HCT116 (cell line): ENCODE measurements around the gene CASP12. TPM values are rescaled to one million over a fixed set of nuclear protein-coding genes. Genes with fewer than 3 reads are reported as not detected.

Experiments used
- ATAC-seq: fragments of 200-7000 bp; cut with Tn5 transposase; 2 replicates; pipeline ENCODE4 v1.9.1; 2020; ENCODE audit warnings: mild to moderate bottlenecking, moderate library complexity
- BruUV-seq: library from RNA; stranded (reverse); fragments of 400-500 nt; replicated peaks from 2 replicates; lab custom pipeline; 2021; lab: Mats Ljungman, UMichigan
- CTCF ChIA-PET: fragments of 300-600 bp; sonication (Branson Sonifier 250); formaldehyde crosslinking; loops from one replicate; lab custom pipeline; 2021; ENCODE audit warnings: antibody characterized with exemption; lab: Charles Lee
- POLR2A ChIA-PET: fragments of 300-600, 350-600 bp; sonication (Branson Sonifier 250); formaldehyde crosslinking; loops from one replicate; lab custom pipeline; 2021; ENCODE audit warnings: antibody characterized with exemption; lab: Charles Lee
- RAD21 ChIA-PET, 2 experiments: fragments of 300-600 bp; sonication (Branson Sonifier 250); formaldehyde crosslinking; loops; one replicate each; lab custom pipeline; 2023; ENCODE audit warnings: low total read pairs in 2 of 2; ENCODE audit not compliant: uncharacterized antibody in 2 of 2, unreplicated experiment in 2 of 2, low non-redundant PET in 1 of 2; lab: Charles Lee
- DNase-seq: peaks from one replicate; pipeline ENCODE4 v3.0.0-alpha.2; 2010; ENCODE audit warnings: low read depth, low spot score
- H2AFZ ChIP-seq: fragments of 200-600 bp; shearing (Covaris generic), sonication (generic); 2 replicates; pipeline ENCODE4 v1.6.1; 2017; ENCODE audit warnings: low read depth, mixed run types, mixed read lengths, antibody characterized with exemption, low read length; ENCODE audit not compliant: poor library complexity, severe bottlenecking
- H3K27ac ChIP-seq: 2 replicates; pipeline ENCODE4 v1.5.1; 2012; ENCODE audit warnings: low read depth, low read length
- H3K27me3 ChIP-seq: fragments of 200-600 bp; sonication (generic); 2 replicates; pipeline ENCODE4 v1.6.1; 2016; ENCODE audit warnings: mixed run types, low read length, mixed read lengths; ENCODE audit not compliant: insufficient read depth
- H3K36me3 ChIP-seq, 2 experiments: fragments of 200-500 bp in 1 of 2; fragments of 200-600 bp in 1 of 2; sonication (Bioruptor generic) in 1 of 2; sonication (generic) in 1 of 2; 2 replicates each; pipeline versions ENCODE4 v1.5.1 to v1.6.1; 2014 to 2016; ENCODE audit warnings: low read length in 2 of 2, inconsistent platforms in 1 of 2, mixed read lengths in 1 of 2, mixed run types in 1 of 2; ENCODE audit not compliant: insufficient read depth in 2 of 2, control insufficient read depth in 1 of 2
- H3K4me1 ChIP-seq, 2 experiments: fragments of 200-600 bp in 1 of 2; sonication (generic) in 1 of 2; 2 replicates each; pipeline versions ENCODE4 v1.5.1 to v1.6.1; 2012 to 2017; ENCODE audit warnings: low read length in 2 of 2, inconsistent platforms in 1 of 2, mild to moderate bottlenecking in 1 of 2, mixed read lengths in 1 of 2, mixed run types in 1 of 2, moderate library complexity in 1 of 2; ENCODE audit not compliant: insufficient read depth in 2 of 2, control insufficient read depth in 1 of 2
- H3K4me2 ChIP-seq: fragments of 200-600 bp; sonication (generic); 2 replicates; pipeline ENCODE4 v1.6.1; 2017; ENCODE audit warnings: mixed run types, low read length, mixed read lengths
- H3K4me3 ChIP-seq, 2 experiments: fragments of 200-600 bp in 1 of 2; sonication (generic) in 1 of 2; replicated peaks in 1 of 2; 2 replicates each; pipeline ENCODE4 v1.5.1; 2011 to 2016; ENCODE audit warnings: low read length in 2 of 2, control low read depth in 1 of 2, low read depth in 1 of 2, mild to moderate bottlenecking in 1 of 2, mixed read lengths in 1 of 2, mixed run types in 1 of 2
- H3K79me2 ChIP-seq: fragments of 200-600 bp; sonication (generic); 2 replicates; pipeline ENCODE4 v1.6.1; 2017; ENCODE audit warnings: mild to moderate bottlenecking, mixed run types, low read length, moderate library complexity, mixed read lengths; ENCODE audit not compliant: insufficient read depth
- H3K9ac ChIP-seq: fragments of 200-600 bp; sonication (generic); 2 replicates; pipeline ENCODE4 v1.6.1; 2016; ENCODE audit warnings: low read length, mixed read lengths
- H3K9me2 ChIP-seq: fragments of 200-600 bp; sonication (generic), shearing (Covaris generic); 2 replicates; pipeline ENCODE4 v1.6.1; 2017; ENCODE audit warnings: mixed run types, mild to moderate bottlenecking, moderate library complexity; ENCODE audit not compliant: insufficient read depth
- H3K9me3 ChIP-seq, 2 experiments: fragments of 200-500 bp in 1 of 2; fragments of 200-600 bp in 1 of 2; sonication (Bioruptor generic) in 1 of 2; sonication (generic) in 1 of 2; 2 replicates each; pipeline ENCODE4 v1.6.1; 2014 to 2017; ENCODE audit warnings: low read length in 2 of 2, mixed read lengths in 2 of 2, inconsistent platforms in 1 of 2, low read depth in 1 of 2, mild to moderate bottlenecking in 1 of 2, mixed run types in 1 of 2, moderate library complexity in 1 of 2; ENCODE audit not compliant: control insufficient read depth in 1 of 2, insufficient read depth in 1 of 2
- H4K20me1 ChIP-seq: fragments of 200-600 bp; sonication (generic), shearing (Covaris generic); 2 replicates; pipeline ENCODE4 v1.6.1; 2017; ENCODE audit warnings: mixed run types, mild to moderate bottlenecking, moderate library complexity; ENCODE audit not compliant: insufficient read depth
- CBX3 ChIP-seq: IDR thresholded peaks from 2 replicates; pipeline ENCODE4 v1.6.1; 2012; ENCODE audit warnings: low read depth
- CTCF ChIP-seq, 3 experiments: fragments of 200-600 bp in 1 of 3; sonication (generic) in 1 of 3; IDR thresholded peaks in 2 of 3; conservative IDR thresholded peaks in 1 of 3; 2 replicates each; pipeline ENCODE4 v1.5.1; 2012 to 2017; ENCODE audit warnings: low read depth in 2 of 3, low read length in 2 of 3, antibody characterized with exemption in 1 of 3, borderline replicate concordance in 1 of 3, control low read depth in 1 of 3, mild to moderate bottlenecking in 1 of 3, mixed read lengths in 1 of 3, mixed run types in 1 of 3, moderate library complexity in 1 of 3; ENCODE audit not compliant: insufficient read depth in 1 of 3
- EZH2phosphoT487 ChIP-seq: fragments of 200-600 bp; IDR thresholded peaks from 2 replicates; pipeline ENCODE4 v1.6.1; 2018; ENCODE audit warnings: antibody characterized with exemption, borderline replicate concordance
- JUND ChIP-seq: IDR thresholded peaks from 2 replicates; pipeline ENCODE4 v1.6.1; 2012
- REST ChIP-seq: IDR thresholded peaks from 2 replicates; pipeline ENCODE4 v1.6.1; 2012; ENCODE audit warnings: low read depth
- SRF ChIP-seq: IDR thresholded peaks from 2 replicates; pipeline ENCODE4 v1.6.1; 2012; ENCODE audit warnings: low read depth
- ZBTB33 ChIP-seq: IDR thresholded peaks from 2 replicates; pipeline ENCODE4 v1.6.1; 2011; ENCODE audit warnings: mild to moderate bottlenecking, low read length, moderate library complexity; ENCODE audit not compliant: insufficient replicate concordance; ENCODE audit errors: extremely low read depth
- ZFX ChIP-seq: fragments of 450-650 bp; IDR thresholded peaks from 2 replicates; pipeline ENCODE4 v1.6.1; 2017
- ZNF274 ChIP-seq: fragments of 200-500 bp; sonication (Bioruptor generic); IDR thresholded peaks from 2 replicates; pipeline ENCODE4 v1.6.1; 2014; ENCODE audit warnings: mild to moderate bottlenecking, low read depth, low read length, inconsistent platforms
- intact Hi-C: fragments of 100-400 bp; cut with micrococcal nuclease; formaldehyde crosslinking; loops from 2 replicates; pipeline ENCODE4 v1.10.0; 2022
- total RNA-seq: library from RNA; stranded (reverse); gene quantifications from one replicate; pipeline ENCODE4 v1.2.1, GENCODE V29; 2021; ENCODE audit not compliant: unreplicated experiment
- TF ChIP-seq, protein P1 (sequence below): IDR thresholded peaks from 2 replicates; pipeline ENCODE4 v1.6.1; 2012
- TF ChIP-seq, protein P2 (sequence below): IDR thresholded peaks from 2 replicates; pipeline ENCODE4 v1.6.1; 2012

The CASP12 gene
- total RNA-seq, 1 experiment from 2014 or later = not detected

DNA sequence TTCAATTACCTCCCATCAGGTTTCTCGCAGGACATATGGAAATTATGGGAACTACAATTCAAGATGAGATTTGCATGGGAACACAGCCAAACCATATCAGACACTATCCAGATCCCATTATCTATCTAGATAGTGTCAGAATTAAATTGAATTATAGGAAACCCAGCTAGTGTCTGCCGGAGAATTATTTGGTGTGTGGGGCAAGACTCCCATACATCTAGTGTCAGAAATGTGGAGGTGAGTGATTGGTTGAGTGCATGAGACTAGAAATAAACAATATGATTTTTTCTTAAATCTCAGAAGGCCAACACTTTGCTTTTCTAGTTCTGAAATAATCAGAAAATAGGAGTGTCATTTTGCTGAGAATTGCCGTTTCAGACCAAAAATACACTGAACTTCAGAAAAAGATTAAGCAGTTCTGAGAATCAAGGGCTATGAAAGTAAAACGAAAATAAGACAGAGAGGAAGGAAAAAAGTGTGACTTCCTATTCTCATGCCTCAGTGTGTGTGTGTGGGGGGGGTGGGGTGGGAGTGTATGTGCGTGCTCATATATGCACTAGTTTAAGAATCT, 21.3 kb downstream of the CASP12 start:
- Histone ChIP-seq H3K79me2 (no peaks in the 10 kb centered on the region), H2AFZ (no peak overlapping the region), H3K4me3 (no peak overlapping the region), H4K20me1 (no peaks in the 10 kb centered on the region), H3K4me2 (no peak overlapping the region), H3K27ac (no peak overlapping the region), H3K9me2 (no peaks in the 10 kb centered on the region), H3K9ac (no peak overlapping the region), H3K4me1 (no peaks in the 10 kb centered on the region), H3K9me3 (no peaks in the 10 kb centered on the region), H3K27me3 (no peaks in the 10 kb centered on the region), H3K36me3 (no peaks in the 10 kb centered on the region)
- no peak for TF ChIP-seq SRF
- TF ChIP-seq ZNF274 = no peak
- no peak for TF ChIP-seq EZH2phosphoT487
- no peak for TF ChIP-seq ZFX
- TF ChIP-seq, protein P1, sequence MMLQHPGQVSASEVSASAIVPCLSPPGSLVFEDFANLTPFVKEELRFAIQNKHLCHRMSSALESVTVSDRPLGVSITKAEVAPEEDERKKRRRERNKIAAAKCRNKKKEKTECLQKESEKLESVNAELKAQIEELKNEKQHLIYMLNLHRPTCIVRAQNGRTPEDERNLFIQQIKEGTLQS = no peak
- TF ChIP-seq CBX3 = no peak
- TF ChIP-seq, protein P2, sequence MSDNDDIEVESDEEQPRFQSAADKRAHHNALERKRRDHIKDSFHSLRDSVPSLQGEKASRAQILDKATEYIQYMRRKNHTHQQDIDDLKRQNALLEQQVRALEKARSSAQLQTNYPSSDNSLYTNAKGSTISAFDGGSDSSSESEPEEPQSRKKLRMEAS = no peak
- TF ChIP-seq REST = no peak
- TF ChIP-seq ZBTB33 = no peak
- TF ChIP-seq CTCF (IDR thresholded peaks at IDR 0.05 in 2 of 3, conservative IDR thresholded peaks at IDR 0.05 in 1 of 3; ENCODE audit: borderline replicate concordance in 1 of 3, insufficient read depth in 1 of 3, low read depth in 2 of 3, low read length in 2 of 3) = no peak
- TF ChIP-seq JUND = no peak
- DNase-seq = no peak
- ChIA-PET POLR2A (no interaction called here), RAD21 (no interaction called here), CTCF (no interaction called here)
- ATAC-seq = no peak
- BruUV-seq = no TSS peak
- intact Hi-C loops = no loop called here
